Measurements from ENCODE around the gene MIF4GD. TPM values are rescaled to one million over a fixed set of nuclear protein-coding genes. Genes with fewer than 3 reads are reported as not detected.

MIF4GD gene
- total and polyA plus RNA-seq, 2 of the 4 experiments (the other 2 are of a cell fraction): 4.1 to 6.9 TPM

- H2AK5ac ChIP-seq (ENCODE audit: low read depth, low read length): no peak overlapping the region
- no peak overlapping the region for H3K23ac ChIP-seq (ENCODE audit: low read depth, low read length)
- H3K4me1 ChIP-seq (ENCODE audit: control insufficient read depth, insufficient read depth, low read length): no peaks in the 10 kb centered on the region
- H3K4me3 ChIP-seq (ENCODE audit: insufficient read depth, low read depth, low read length): no peak overlapping the region
- no peak overlapping the region for H2BK5ac ChIP-seq (ENCODE audit: low read depth, low read length, poor library complexity, severe bottlenecking)
- no peak overlapping the region for H2AK9ac ChIP-seq (replicated peaks; ENCODE audit: low read depth, low read length, poor library complexity)
- H4K5ac ChIP-seq (ENCODE audit: low read depth, low read length): no peak overlapping the region
- WGBS, 2 experiments (ENCODE audit: extremely low coverage in 2 of 2, insufficient read length in 1 of 2): no CpG with 5 or more reads among the region's 22 CpGs
- dilution Hi-C loops (cut with HindIII; ENCODE audit: low sequenced_read_pairs, unreplicated experiment): no loop called here
- peaks cover 3 to 21% of the 10 kb centered on the region in 2 experiments; a peak in 3 of 4 replicates for H3K79me1 ChIP-seq (ENCODE audit: low read depth in 1 of 2, low read length in 2 of 2)
- TF ChIP-seq SMC3 (IDR thresholded peaks at IDR 0.05; ENCODE audit: low read depth, low read length) (no peak), NFE2L2 (IDR thresholded peaks at IDR 0.05; ENCODE audit: low read depth, low read length) (no peak), POLR2A (IDR thresholded peaks at IDR 0.05; ENCODE audit: low read depth, low read length) (no peak), CEBPB (IDR thresholded peaks at IDR 0.05; ENCODE audit: low read depth, low read length) (no peak), MAZ (IDR thresholded peaks at IDR 0.05; ENCODE audit: borderline replicate concordance, low read depth, low read length) (no peak)
- TF ChIP-seq, protein P1, sequence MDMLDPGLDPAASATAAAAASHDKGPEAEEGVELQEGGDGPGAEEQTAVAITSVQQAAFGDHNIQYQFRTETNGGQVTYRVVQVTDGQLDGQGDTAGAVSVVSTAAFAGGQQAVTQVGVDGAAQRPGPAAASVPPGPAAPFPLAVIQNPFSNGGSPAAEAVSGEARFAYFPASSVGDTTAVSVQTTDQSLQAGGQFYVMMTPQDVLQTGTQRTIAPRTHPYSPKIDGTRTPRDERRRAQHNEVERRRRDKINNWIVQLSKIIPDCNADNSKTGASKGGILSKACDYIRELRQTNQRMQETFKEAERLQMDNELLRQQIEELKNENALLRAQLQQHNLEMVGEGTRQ (IDR thresholded peaks at IDR 0.05; ENCODE audit: low read depth, low read length): no peak
- H3K36me3 ChIP-seq (ENCODE audit: control insufficient read depth, insufficient read depth, low read length): peaks cover 71% of the 10 kb centered on the region
- H3K18ac ChIP-seq (ENCODE audit: low read depth, low read length): no peak overlapping the region
- peaks cover 9% of the 10 kb centered on the region for H4K20me1 ChIP-seq (ENCODE audit: insufficient read depth, low read length)
- H4K91ac ChIP-seq (ENCODE audit: insufficient read depth, low read depth, low read length): no peak overlapping the region
- H3K4ac ChIP-seq (ENCODE audit: low read depth, low read length): no peak overlapping the region
- H3K14ac ChIP-seq (replicated peaks; ENCODE audit: low read depth, low read length): no peak overlapping the region
- H3K9ac ChIP-seq (ENCODE audit: low read depth, low read length): no peak overlapping the region
- no peak overlapping the region for H2AFZ ChIP-seq (replicated peaks; ENCODE audit: low read length, poor library complexity)
- no peak overlapping the region for H2BK120ac ChIP-seq (ENCODE audit: low read depth, low read length)
- H3K27ac ChIP-seq (ENCODE audit: insufficient read depth, low read length): no peak overlapping the region
- no peak overlapping the region for H2BK15ac ChIP-seq (ENCODE audit: low read depth, low read length)
- in situ Hi-C loops (cut with MboI; ENCODE audit: low sequenced_read_pairs): no loop called here
- no peaks in the 10 kb centered on the region for H3K27me3 ChIP-seq (ENCODE audit: control insufficient read depth, insufficient read depth, low read length)
- intact Hi-C loops (cut with micrococcal nuclease): no loop called here
- BruUV-seq (replicated peaks): no TSS peak
- H2BK20ac ChIP-seq (ENCODE audit: low read depth, low read length): no peak overlapping the region
- H3K9me1 ChIP-seq (ENCODE audit: insufficient read depth, low read length): no peaks in the 10 kb centered on the region
- POLR2A ChIA-PET (ENCODE audit: unreplicated experiment): no interaction called here
- no peaks in the 10 kb centered on the region for H3K9me3 ChIP-seq (ENCODE audit: control insufficient read depth, insufficient read depth, low read length)
- no peak overlapping the region for H4K8ac ChIP-seq (ENCODE audit: low read depth in 2 of 2, low read length in 2 of 2)
- ATAC-seq (ENCODE audit: low read depth): no peak
- CTCF ChIA-PET: no interaction called here
- no peak overlapping the region for H3K56ac ChIP-seq (ENCODE audit: extremely low read depth, insufficient read depth, low read length)
- no peak overlapping the region for H3K4me2 ChIP-seq (ENCODE audit: low read depth, low read length)
- DNase-seq: no peak
These were observed 26.7 kb downstream of the MIF4GD start for GRCh38 chr17:75244133-75244866.

Measured in IMR-90 (cell line).